ENCODE results near the gene SLC4A1AP.

Gene SLC4A1AP

DNA sequence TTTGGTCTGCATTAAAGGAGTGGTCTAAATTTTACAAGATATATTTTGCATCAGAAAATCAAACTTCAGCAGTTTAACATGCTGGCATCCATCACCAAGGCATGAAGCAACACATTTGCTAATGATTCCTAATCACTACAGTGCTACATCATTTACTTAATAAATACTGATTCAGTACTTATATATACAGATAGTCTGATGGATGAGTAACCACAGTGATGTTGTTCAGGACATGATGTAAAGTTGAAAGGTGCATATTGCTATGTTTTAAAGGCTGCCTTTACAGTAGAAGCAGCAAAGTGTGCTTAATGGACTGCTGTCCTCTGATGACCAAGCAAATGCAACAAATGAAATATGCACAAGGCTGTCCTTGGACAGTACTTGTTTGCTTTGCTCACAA, 11.3 kb upstream of the SLC4A1AP start:
- H3K9ac ChIP-seq (ENCODE audit: low read length), result no peak overlapping the region
- H3K4me3 ChIP-seq (ENCODE audit: insufficient read depth, low read length, poor library complexity, severe bottlenecking), result no peak overlapping the region
- no peaks in the 10 kb centered on the region for H3F3A ChIP-seq (ENCODE audit: insufficient read depth)
- no peaks in the 10 kb centered on the region for H3K79me2 ChIP-seq (ENCODE audit: insufficient read depth, low read length)
- H2AFZ ChIP-seq (ENCODE audit: low read depth, low read length, severe bottlenecking), result no peak overlapping the region
- no peaks in the 10 kb centered on the region for H3K27me3 ChIP-seq (ENCODE audit: low read length)
- no peaks in the 10 kb centered on the region for H3K9me2 ChIP-seq (replicated peaks; ENCODE audit: insufficient read depth, low read length)
- no peaks in the 10 kb centered on the region for H3K9me3 ChIP-seq (ENCODE audit: insufficient read depth, low read length)
- H3K27ac ChIP-seq (ENCODE audit: low read depth, low read length), result no peak overlapping the region
- no peak for TF ChIP-seq CTCF (IDR thresholded peaks at IDR 0.05; ENCODE audit: insufficient read depth, low read length, poor library complexity, severe bottlenecking)
- TF ChIP-seq EZH2phosphoT487 (conservative IDR thresholded peaks at IDR 0.05; ENCODE audit: low read length), result no peak
- H3K36me3 ChIP-seq (ENCODE audit: low read length), result peaks cover 11% of the 10 kb centered on the region; the same call in 1 of the 2 replicates
- no peak overlapping the region for H3K4me2 ChIP-seq (ENCODE audit: low read depth, low read length, poor library complexity, severe bottlenecking)
- H4K20me1 ChIP-seq (ENCODE audit: low read depth, low read length), result no peaks in the 10 kb centered on the region

GRCh38 chr2:27652790-27653189, 10.9 kb upstream of the SLC4A1AP start:
- Histone ChIP-seq H3K27me3 (ENCODE audit: low read length) (no peaks in the 10 kb centered on the region), H3K4me3 (ENCODE audit: insufficient read depth, low read length, poor library complexity, severe bottlenecking) (no peak overlapping the region), H3F3A (ENCODE audit: insufficient read depth) (no peaks in the 10 kb centered on the region), H3K9me2 (replicated peaks; ENCODE audit: insufficient read depth, low read length) (no peaks in the 10 kb centered on the region), H3K9me3 (ENCODE audit: insufficient read depth, low read length) (no peaks in the 10 kb centered on the region), H3K4me2 (ENCODE audit: low read depth, low read length, poor library complexity, severe bottlenecking) (no peak overlapping the region), H3K9ac (ENCODE audit: low read length) (no peak overlapping the region), H4K20me1 (ENCODE audit: low read depth, low read length) (no peaks in the 10 kb centered on the region), H3K79me2 (ENCODE audit: insufficient read depth, low read length) (no peaks in the 10 kb centered on the region), H3K27ac (ENCODE audit: low read depth, low read length) (no peak overlapping the region), H2AFZ (ENCODE audit: low read depth, low read length, severe bottlenecking) (no peak overlapping the region), H3K36me3 (ENCODE audit: low read length) (peaks cover 11% of the 10 kb centered on the region; the same call in 1 of the 2 replicates)
- TF ChIP-seq CTCF (IDR thresholded peaks at IDR 0.05; ENCODE audit: insufficient read depth, low read length, poor library complexity, severe bottlenecking) (no peak), EZH2phosphoT487 (conservative IDR thresholded peaks at IDR 0.05; ENCODE audit: low read length) (no peak)

DNA sequence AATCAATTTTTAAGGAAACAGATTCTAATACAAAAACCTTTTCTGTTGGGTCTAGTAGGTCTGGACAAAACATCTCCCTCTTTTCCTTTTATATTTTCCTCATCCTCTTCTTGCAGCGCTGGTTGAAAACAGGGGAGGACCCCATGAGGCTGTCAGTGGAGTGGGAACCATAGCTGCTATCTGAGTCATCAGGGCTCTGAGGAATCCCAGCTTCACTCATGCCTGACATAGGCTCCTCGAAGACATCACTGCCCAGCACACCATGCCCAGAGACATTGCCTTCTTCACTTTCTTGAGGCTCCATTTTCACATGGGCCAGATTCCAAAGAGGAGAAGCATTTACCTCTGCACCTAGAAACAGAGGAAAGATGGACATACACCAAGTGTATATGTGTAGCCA, 10.3 kb upstream of the SLC4A1AP start:
- H3K79me2 ChIP-seq (ENCODE audit: insufficient read depth, low read length), result no peaks in the 10 kb centered on the region
- H4K20me1 ChIP-seq (ENCODE audit: low read depth, low read length), result no peaks in the 10 kb centered on the region
- TF ChIP-seq EZH2phosphoT487 (conservative IDR thresholded peaks at IDR 0.05; ENCODE audit: low read length), result no peak
- H3K9ac ChIP-seq (ENCODE audit: low read length), result no peak overlapping the region
- H3K9me3 ChIP-seq (ENCODE audit: insufficient read depth, low read length), result no peaks in the 10 kb centered on the region
- H3F3A ChIP-seq (ENCODE audit: insufficient read depth), result no peaks in the 10 kb centered on the region
- no peak overlapping the region for H3K4me2 ChIP-seq (ENCODE audit: low read depth, low read length, poor library complexity, severe bottlenecking)
- H2AFZ ChIP-seq (ENCODE audit: low read depth, low read length, severe bottlenecking), result no peak overlapping the region
- no peaks in the 10 kb centered on the region for H3K9me2 ChIP-seq (replicated peaks; ENCODE audit: insufficient read depth, low read length)
- H3K36me3 ChIP-seq (ENCODE audit: low read length), result peaks cover 11% of the 10 kb centered on the region; the same call in 1 of the 2 replicates
- no peak overlapping the region for H3K4me3 ChIP-seq (ENCODE audit: insufficient read depth, low read length, poor library complexity, severe bottlenecking)
- no peak overlapping the region for H3K27ac ChIP-seq (ENCODE audit: low read depth, low read length)
- no peaks in the 10 kb centered on the region for H3K27me3 ChIP-seq (ENCODE audit: low read length)

DNA sequence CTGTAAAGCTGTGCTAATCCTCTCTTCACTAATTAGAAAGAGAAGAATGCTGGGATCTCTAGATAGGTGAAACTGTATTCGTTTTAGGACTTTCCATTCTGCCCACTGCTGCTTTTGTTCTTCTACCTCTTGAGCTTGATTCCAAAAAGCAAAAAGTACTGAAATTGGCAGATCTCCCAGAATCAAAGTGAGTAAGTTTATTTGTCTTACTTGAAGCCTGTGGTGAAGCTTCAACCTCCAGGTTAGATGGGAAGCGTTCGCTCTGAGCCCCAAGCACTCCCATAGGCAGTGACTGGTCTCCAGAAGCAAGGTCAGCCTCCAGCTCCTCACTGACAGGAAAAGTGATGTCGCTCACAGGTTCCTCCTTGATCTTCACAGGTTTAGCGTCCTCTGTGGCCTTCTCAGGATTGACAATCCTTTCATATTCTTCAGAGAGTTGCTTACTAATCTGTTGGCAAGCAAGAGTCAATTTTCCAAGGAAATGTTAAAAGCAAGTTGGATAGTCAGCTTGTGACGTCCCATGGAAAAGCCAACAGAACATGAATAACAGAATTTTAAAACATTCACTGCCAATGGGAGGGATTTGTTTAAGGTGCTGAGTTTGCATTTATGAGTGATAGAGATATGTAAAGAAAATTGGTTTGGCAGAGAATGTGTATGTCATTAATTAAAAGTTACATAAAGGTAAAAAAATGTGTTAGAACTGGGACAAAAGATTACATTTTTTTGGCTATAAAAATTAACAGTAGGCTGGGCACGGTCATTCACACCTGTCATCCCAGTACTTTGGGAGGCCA, 8.3 kb upstream of the SLC4A1AP start:
- no peaks in the 10 kb centered on the region; the same call in 1 of the 2 replicates for H3K79me2 ChIP-seq (ENCODE audit: insufficient read depth, low read length)
- H4K20me1 ChIP-seq (ENCODE audit: low read depth, low read length), result no peaks in the 10 kb centered on the region
- no peaks in the 10 kb centered on the region for H3K9me3 ChIP-seq (ENCODE audit: insufficient read depth, low read length)
- TF ChIP-seq CTCF (IDR thresholded peaks at IDR 0.05; ENCODE audit: insufficient read depth, low read length, poor library complexity, severe bottlenecking) (no peak), EZH2phosphoT487 (conservative IDR thresholded peaks at IDR 0.05; ENCODE audit: low read length) (no peak)
- no peak overlapping the region for H3K27ac ChIP-seq (ENCODE audit: low read depth, low read length)
- H3K9ac ChIP-seq (ENCODE audit: low read length), result no peak overlapping the region
- no peak overlapping the region for H3K4me3 ChIP-seq (ENCODE audit: insufficient read depth, low read length, poor library complexity, severe bottlenecking)
- H3F3A ChIP-seq (ENCODE audit: insufficient read depth), result 0 out of 2 replicates have a peak, but pooled peaks cover 3% of the 10 kb centered on the region
- no peaks in the 10 kb centered on the region for H3K9me2 ChIP-seq (replicated peaks; ENCODE audit: insufficient read depth, low read length)
- no peaks in the 10 kb centered on the region for H3K27me3 ChIP-seq (ENCODE audit: low read length)
- no peak overlapping the region for H3K4me2 ChIP-seq (ENCODE audit: low read depth, low read length, poor library complexity, severe bottlenecking)
- no peak overlapping the region for H2AFZ ChIP-seq (ENCODE audit: low read depth, low read length, severe bottlenecking)
- peaks cover 14% of the 10 kb centered on the region; the same call in 1 of the 2 replicates for H3K36me3 ChIP-seq (ENCODE audit: low read length)
